ENCODE measurements around the gene PCSK4. TPM values are rescaled to one million over a fixed set of nuclear protein-coding genes. Genes with fewer than 3 reads are reported as not detected.

PCSK4 gene
- total and polyA plus RNA-seq, 9 of the 15 experiments (the other 6 are each of a cell fraction or from before 2014, with no cell fraction given): 0.01 to 9.1 (median 2.1) TPM; not detected in 1

DNA sequence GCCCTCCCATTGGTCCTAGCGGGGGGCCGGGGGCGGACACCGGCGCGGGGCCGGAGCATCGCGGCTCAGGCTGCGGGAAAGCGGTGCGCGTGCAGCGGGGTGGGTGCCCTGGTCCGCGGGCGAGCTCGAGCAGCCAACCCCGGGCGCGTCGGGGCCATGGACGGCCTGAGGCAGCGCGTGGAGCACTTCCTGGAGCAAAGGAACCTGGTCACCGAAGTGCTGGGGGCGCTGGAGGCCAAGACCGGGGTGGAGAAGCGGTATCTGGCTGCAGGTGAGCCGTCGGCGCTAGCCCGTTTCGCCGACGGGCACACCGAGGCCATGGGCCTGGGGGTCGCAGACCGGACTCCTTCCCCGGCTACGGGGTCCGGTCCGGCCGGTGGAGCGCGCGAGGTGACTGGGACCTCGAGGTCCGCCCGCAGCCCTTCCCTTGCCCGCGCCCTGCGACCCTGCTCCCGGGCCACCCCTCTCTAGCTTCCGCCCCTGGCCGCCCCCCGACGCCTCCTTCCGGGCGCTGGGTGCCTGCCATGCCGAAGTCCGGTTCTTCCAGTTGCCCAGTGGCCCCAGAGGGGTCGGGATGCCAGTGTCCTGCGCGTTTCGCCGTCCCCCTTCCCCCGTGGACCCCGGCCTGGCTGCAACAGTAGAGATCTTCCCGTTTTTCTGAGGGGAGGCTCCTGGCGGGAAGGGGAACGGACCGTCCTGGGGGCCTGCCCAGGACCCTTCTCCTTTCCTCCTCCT lies 1.1 kb upstream of the PCSK4 start, which contains the start of gene REEP6 (continued):
- TF ChIP-seq ZNF398 (CRISPR knock-in tag; IDR thresholded peaks at IDR 0.05): no peak
- TF ChIP-seq TAF9B (IDR thresholded peaks at IDR 0.05; ENCODE audit: partially characterized antibody): no peak
- peak; percentile 35; the same call in 1 of the 2 replicates for TF ChIP-seq ZFX (CRISPR knock-in tag; IDR thresholded peaks at IDR 0.05)
- no peak for TF ChIP-seq BRCA1 (IDR thresholded peaks at IDR 0.05)
- no peak for TF ChIP-seq BRCA1 (CRISPR knock-in tag; IDR thresholded peaks at IDR 0.05)
- no peak for TF ChIP-seq NCOA2 (IDR thresholded peaks at IDR 0.05; ENCODE audit: partially characterized antibody in 2 of 2)
- TF ChIP-seq, protein P1, sequence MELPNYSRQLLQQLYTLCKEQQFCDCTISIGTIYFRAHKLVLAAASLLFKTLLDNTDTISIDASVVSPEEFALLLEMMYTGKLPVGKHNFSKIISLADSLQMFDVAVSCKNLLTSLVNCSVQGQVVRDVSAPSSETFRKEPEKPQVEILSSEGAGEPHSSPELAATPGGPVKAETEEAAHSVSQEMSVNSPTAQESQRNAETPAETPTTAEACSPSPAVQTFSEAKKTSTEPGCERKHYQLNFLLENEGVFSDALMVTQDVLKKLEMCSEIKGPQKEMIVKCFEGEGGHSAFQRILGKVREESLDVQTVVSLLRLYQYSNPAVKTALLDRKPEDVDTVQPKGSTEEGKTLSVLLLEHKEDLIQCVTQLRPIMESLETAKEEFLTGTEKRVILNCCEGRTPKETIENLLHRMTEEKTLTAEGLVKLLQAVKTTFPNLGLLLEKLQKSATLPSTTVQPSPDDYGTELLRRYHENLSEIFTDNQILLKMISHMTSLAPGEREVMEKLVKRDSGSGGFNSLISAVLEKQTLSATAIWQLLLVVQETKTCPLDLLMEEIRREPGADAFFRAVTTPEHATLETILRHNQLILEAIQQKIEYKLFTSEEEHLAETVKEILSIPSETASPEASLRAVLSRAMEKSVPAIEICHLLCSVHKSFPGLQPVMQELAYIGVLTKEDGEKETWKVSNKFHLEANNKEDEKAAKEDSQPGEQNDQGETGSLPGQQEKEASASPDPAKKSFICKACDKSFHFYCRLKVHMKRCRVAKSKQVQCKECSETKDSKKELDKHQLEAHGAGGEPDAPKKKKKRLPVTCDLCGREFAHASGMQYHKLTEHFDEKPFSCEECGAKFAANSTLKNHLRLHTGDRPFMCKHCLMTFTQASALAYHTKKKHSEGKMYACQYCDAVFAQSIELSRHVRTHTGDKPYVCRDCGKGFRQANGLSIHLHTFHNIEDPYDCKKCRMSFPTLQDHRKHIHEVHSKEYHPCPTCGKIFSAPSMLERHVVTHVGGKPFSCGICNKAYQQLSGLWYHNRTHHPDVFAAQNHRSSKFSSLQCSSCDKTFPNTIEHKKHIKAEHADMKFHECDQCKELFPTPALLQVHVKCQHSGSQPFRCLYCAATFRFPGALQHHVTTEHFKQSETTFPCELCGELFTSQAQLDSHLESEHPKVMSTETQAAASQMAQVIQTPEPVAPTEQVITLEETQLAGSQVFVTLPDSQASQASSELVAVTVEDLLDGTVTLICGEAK (IDR thresholded peaks at IDR 0.05): no peak
- TF ChIP-seq, protein P1 (CRISPR knock-in tag; IDR thresholded peaks at IDR 0.05): no peak
- TF ChIP-seq ESRRB (CRISPR knock-in tag; IDR thresholded peaks at IDR 0.05; ENCODE audit: borderline replicate concordance): no peak
- TF ChIP-seq, protein P2, sequence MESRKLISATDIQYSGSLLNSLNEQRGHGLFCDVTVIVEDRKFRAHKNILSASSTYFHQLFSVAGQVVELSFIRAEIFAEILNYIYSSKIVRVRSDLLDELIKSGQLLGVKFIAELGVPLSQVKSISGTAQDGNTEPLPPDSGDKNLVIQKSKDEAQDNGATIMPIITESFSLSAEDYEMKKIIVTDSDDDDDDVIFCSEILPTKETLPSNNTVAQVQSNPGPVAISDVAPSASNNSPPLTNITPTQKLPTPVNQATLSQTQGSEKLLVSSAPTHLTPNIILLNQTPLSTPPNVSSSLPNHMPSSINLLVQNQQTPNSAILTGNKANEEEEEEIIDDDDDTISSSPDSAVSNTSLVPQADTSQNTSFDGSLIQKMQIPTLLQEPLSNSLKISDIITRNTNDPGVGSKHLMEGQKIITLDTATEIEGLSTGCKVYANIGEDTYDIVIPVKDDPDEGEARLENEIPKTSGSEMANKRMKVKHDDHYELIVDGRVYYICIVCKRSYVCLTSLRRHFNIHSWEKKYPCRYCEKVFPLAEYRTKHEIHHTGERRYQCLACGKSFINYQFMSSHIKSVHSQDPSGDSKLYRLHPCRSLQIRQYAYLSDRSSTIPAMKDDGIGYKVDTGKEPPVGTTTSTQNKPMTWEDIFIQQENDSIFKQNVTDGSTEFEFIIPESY (CRISPR knock-in tag; IDR thresholded peaks at IDR 0.05): peak; percentile 18; the same call in 1 of the 2 replicates
